MCF 10A (cell line): ENCODE data around the gene CABP7. TPM values are rescaled to one million over a fixed set of nuclear protein-coding genes. Genes with fewer than 3 reads are reported as not detected.

Source experiments
- BruUV-seq: library from RNA; stranded (reverse); fragments of 400-500 nt; replicated peaks from 2 replicates; lab custom pipeline; 2021; lab: Mats Ljungman, UMichigan
- CTCF ChIA-PET: fragments of 300-600 bp; sonication (Branson Sonifier 250); formaldehyde crosslinking; extraction: SDS; loops from one replicate; lab custom pipeline; 2021; ENCODE audit warnings: antibody characterized with exemption, inconsistent platforms; lab: Yijun Ruan, JAX
- POLR2A ChIA-PET: fragments of 300-600, 350-650 bp; sonication (Branson Sonifier 250); formaldehyde crosslinking; extraction: SDS; loops from one replicate; lab custom pipeline; 2020; ENCODE audit warnings: antibody characterized with exemption, inconsistent platforms; lab: Yijun Ruan, JAX
- DNase-seq: peaks from one replicate; pipeline ENCODE4 v3.0.0-alpha.2; 2018; ENCODE audit not compliant: unreplicated experiment
- H3K27ac Mint-ChIP-seq: one replicate; pipeline ENCODE4 v1.8.0; 2022; ENCODE audit warnings: mild to moderate bottlenecking, low read depth, mixed read lengths; ENCODE audit not compliant: unreplicated experiment
- H3K27me3 Mint-ChIP-seq: one replicate; pipeline ENCODE4 v1.8.0; 2022; ENCODE audit warnings: mixed read lengths; ENCODE audit not compliant: insufficient read depth, unreplicated experiment
- H3K36me3 Mint-ChIP-seq: one replicate; pipeline ENCODE4 v1.8.0; 2022; ENCODE audit warnings: mild to moderate bottlenecking, moderate library complexity, mixed read lengths; ENCODE audit not compliant: insufficient read depth, unreplicated experiment
- H3K4me1 Mint-ChIP-seq: one replicate; pipeline ENCODE4 v1.8.0; 2022; ENCODE audit warnings: mixed read lengths; ENCODE audit not compliant: insufficient read depth, unreplicated experiment
- H3K4me3 Mint-ChIP-seq: one replicate; pipeline ENCODE4 v1.8.0; 2022; ENCODE audit warnings: mild to moderate bottlenecking, moderate library complexity, mixed read lengths; ENCODE audit not compliant: unreplicated experiment
- H3K9me3 Mint-ChIP-seq: one replicate; pipeline ENCODE4 v1.8.0; 2022; ENCODE audit warnings: mixed read lengths; ENCODE audit not compliant: unreplicated experiment
- intact Hi-C: fragments of 100-400 bp; cut with micrococcal nuclease; formaldehyde crosslinking; loops from 2 replicates; pipeline ENCODE4 v1.14.1; 2022
- total RNA-seq: library from RNA; stranded (reverse); gene quantifications from 2 replicates; pipeline ENCODE4 v1.2.3, GENCODE V29; 2022
- TF ChIP-seq, protein P1 (sequence below): fragments of 200-600 bp; IDR thresholded peaks from one replicate; pipeline ENCODE4 v1.8.0; 2022; ENCODE audit warnings: antibody characterized with exemption, mild to moderate bottlenecking; ENCODE audit not compliant: unreplicated experiment

CABP7 gene
- total RNA-seq, 1 experiment from 2014 or later = not detected

DNA sequence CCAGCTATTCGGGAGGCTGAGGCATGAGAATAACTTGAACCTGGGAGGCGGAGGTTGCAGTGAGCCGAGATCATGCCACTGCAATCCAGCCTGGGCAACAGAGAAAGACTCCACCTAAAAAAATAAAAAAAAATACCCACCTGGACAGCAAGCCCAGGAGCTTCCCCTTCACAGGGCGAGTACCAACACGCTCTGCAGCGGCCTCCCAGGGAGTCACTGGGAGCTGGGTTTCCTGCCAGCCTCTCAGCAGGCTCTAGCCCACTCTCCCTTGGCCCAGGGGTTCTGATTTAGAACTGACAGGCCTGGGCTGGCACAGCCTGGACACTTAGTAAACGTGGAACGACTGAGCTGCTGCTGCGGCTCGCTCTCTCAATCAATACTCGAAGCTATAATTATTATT is 2.0 kb upstream of the CABP7 start:
- Mint-ChIP-seq H3K36me3 (no peaks in the 10 kb centered on the region), H3K27ac (no peak overlapping the region), H3K4me1 (no peaks in the 10 kb centered on the region), H3K4me3 (no peak overlapping the region), H3K27me3 (peaks cover 3% of the 10 kb centered on the region), H3K9me3 (no peaks in the 10 kb centered on the region)
- TF ChIP-seq, protein P1, sequence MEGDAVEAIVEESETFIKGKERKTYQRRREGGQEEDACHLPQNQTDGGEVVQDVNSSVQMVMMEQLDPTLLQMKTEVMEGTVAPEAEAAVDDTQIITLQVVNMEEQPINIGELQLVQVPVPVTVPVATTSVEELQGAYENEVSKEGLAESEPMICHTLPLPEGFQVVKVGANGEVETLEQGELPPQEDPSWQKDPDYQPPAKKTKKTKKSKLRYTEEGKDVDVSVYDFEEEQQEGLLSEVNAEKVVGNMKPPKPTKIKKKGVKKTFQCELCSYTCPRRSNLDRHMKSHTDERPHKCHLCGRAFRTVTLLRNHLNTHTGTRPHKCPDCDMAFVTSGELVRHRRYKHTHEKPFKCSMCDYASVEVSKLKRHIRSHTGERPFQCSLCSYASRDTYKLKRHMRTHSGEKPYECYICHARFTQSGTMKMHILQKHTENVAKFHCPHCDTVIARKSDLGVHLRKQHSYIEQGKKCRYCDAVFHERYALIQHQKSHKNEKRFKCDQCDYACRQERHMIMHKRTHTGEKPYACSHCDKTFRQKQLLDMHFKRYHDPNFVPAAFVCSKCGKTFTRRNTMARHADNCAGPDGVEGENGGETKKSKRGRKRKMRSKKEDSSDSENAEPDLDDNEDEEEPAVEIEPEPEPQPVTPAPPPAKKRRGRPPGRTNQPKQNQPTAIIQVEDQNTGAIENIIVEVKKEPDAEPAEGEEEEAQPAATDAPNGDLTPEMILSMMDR = no peak
- peak; percentile 58 for DNase-seq
- ChIA-PET CTCF (interaction anchor here (0.9 to 1.6 kb wide), 5 partner anchors 25 to 371 kb away, joined by 3 to 5 read pairs (median 4); no protein-coding TSS in a partner anchor), POLR2A (interaction anchor here (1.0 to 1.2 kb wide), 2 partner anchors 16 to 21 kb away, joined by 4 read pairs; no protein-coding TSS in a partner anchor)
- no TSS peak for BruUV-seq
- intact Hi-C loops = loop anchor here (5.0 kb wide), 1 partner anchor 370 kb away; no protein-coding TSS in a partner anchor

DNA sequence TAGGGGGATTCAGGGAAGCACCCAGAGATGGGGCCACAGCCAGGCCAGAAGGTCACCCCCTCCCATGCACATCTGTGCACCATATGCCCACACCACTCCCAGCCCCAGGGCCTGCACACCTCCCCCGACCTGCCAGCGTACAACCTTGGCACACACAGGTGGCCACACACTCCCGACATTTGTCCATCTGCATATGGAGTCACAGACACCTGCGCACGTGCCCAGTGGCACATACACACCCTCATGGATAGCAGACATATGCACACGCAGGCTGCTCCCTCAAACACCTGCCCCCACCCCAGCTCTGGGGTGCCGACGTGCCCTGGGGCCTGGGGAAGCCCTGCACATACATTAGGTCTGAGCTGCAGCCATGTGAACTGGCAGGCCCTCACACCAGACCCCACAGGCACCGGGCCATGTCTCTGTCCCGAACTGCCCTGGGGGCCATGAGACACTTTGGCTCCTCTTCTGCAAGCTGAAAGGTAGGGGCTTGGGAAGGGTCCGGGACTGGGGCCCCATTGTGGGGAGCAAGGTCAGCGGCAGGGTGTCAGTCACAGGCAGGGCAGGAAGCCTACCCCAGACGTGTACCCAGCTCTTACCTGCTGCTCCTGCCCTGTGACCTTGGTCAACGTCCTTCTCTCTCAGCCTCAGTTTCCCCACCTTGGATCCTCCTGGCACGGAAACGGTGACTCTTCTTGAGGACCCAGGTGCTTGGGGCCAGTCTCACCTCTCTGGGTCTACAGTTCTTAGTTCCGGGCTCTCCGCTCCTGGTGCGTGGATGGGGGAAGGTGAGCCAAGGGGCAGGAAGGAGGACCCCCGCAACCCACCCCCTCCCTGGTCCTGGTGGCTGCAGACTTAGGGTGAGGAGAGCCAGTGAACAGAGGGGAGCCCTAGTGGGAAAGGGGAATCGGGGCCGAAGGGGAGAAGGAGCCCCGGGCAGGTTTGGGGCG is 579 bp upstream of the CABP7 start:
- no peak overlapping the region for H3K27ac Mint-ChIP-seq
- H3K4me3 Mint-ChIP-seq = no peak overlapping the region
- ChIA-PET CTCF (interaction anchor here (0.6 to 1.6 kb wide), 3 partner anchors 27 to 370 kb away, joined by 3 to 4 read pairs (median 4); no protein-coding TSS in a partner anchor), POLR2A (no interaction called here)
- intact Hi-C loops = loop anchor here (5.0 kb wide), 1 partner anchor 368 kb away; no protein-coding TSS in a partner anchor
- BruUV-seq = no TSS peak
- no peaks in the 10 kb centered on the region for H3K27me3 Mint-ChIP-seq
- no peaks in the 10 kb centered on the region for H3K9me3 Mint-ChIP-seq
- no peaks in the 10 kb centered on the region for H3K4me1 Mint-ChIP-seq
- no peaks in the 10 kb centered on the region for H3K36me3 Mint-ChIP-seq
- TF ChIP-seq, protein P1 = no peak
- DNase-seq = no peak

DNA sequence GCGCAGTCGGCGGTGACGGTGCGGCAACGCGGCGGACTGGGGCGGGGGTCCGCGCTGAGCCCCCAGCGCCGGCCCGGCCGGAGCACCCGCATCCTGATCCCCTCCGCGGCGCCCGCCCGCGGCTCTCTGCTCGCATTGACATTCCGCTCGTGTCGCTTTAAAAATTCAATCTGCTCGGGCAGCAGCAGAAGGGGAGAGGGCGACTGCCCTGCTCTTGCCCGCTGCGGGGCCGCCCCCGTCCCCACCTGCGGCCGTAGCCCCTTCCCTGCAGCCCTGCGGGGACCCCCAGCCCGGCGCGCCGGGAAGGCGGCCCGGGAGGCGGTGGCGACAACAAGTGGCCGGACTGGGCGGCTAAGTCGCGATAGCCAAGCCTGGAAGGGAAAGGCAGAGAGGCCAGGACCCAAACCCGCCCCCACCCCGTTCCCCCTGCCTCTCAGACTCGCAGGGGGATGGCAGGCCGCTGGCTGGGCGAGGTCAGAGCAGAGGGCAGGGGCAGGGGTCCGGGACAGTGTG is 1.1 kb downstream of the CABP7 start:
- no peak for DNase-seq
- ChIA-PET CTCF (no interaction called here), POLR2A (no interaction called here)
- H3K4me3 Mint-ChIP-seq = no peak overlapping the region
- intact Hi-C loops = no loop called here
- no peaks in the 10 kb centered on the region for H3K27me3 Mint-ChIP-seq
- H3K36me3 Mint-ChIP-seq = no peaks in the 10 kb centered on the region
- BruUV-seq = no TSS peak
- H3K4me1 Mint-ChIP-seq = no peaks in the 10 kb centered on the region
- TF ChIP-seq, protein P1 = no peak
- no peak overlapping the region for H3K27ac Mint-ChIP-seq
- H3K9me3 Mint-ChIP-seq = no peaks in the 10 kb centered on the region

DNA sequence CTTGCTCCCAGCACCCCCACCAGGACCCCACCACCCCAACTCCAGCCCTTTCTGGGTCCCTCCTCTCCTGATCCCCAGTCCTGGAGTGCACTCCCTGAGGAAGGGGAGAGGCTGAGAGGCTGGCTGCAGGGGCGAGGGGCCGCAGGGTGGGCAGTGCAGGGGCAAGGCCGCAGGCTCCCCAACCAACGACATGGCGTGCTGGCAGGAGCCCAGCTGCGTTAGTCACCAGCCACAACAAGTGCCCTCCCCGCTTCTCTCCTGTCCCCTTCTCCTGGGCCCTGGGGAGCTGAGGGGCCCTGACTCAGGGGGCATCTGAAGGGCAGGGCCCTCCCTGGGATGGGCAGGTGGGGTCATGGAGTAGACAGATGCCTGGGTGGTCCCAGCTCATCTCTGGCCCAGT is 2.3 kb downstream of the CABP7 start:
- Mint-ChIP-seq H3K4me1 (no peaks in the 10 kb centered on the region), H3K27ac (no peak overlapping the region), H3K4me3 (no peak overlapping the region), H3K27me3 (no peaks in the 10 kb centered on the region), H3K9me3 (no peaks in the 10 kb centered on the region), H3K36me3 (no peaks in the 10 kb centered on the region)
- intact Hi-C loops = no loop called here
- TF ChIP-seq, protein P1 = no peak
- CTCF ChIA-PET = interaction anchor here (1.0 kb wide), 2 partner anchors 131 to 386 kb away, joined by 3 to 5 read pairs; no protein-coding TSS in a partner anchor
- DNase-seq = no peak
- no TSS peak for BruUV-seq
- POLR2A ChIA-PET = interaction anchor here (0.6 kb wide), 1 partner anchor 161 kb away, joined by 4 read pairs; no protein-coding TSS in a partner anchor
